ENCODE measurements around the gene PUDP.
"Not testable (repeated sequence)": the region's sequence is repeated elsewhere in the genome, so short reads cannot be mapped to it uniquely, and the experiment has no call there.

PUDP gene

DNA sequence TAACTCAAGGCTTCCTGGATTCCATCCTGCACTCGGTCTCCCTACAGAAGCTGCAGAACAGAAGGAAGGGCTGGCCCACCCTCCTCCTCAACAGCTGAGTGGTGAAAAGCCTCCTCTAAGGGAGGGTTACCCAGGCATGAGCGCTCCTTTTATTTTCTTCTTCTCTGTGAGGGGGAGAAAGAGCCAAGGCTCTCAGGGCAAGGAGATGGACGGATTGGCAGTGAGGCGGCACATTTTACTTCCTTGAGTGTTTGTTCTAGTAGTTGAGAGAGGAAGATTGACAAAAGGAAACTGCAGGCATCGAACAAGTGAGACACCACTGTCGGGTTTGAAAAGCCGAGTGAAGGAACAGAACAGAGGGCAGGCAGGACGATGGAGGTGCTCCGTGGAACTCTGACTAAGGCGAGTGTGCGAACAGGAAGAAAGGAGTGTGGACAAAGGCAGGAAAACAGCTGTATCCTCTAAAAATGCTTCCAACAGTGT lies 38.9 kb downstream of the PUDP start:
- no peak for DNase-seq

DNA sequence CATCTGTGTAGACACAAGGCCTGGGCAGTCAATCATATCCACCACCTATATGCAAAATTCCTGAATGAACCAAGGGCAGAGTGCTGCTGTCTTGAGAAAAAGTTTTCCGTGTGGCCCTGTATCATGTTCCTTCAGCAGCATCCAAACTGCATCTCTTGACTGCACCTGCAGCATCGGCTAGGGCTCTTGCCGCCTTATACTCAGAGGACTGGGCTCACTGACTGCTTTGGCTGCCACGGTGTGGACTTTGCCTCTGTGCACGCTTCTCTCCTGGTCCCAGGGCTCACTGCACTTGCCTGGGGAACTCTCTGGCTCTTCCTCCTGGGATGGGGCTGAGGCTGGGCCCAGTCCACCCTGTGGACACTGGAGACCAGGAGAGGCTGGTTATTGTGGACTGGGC lies 39.9 kb downstream of the PUDP start:
- no peak for DNase-seq

DNA sequence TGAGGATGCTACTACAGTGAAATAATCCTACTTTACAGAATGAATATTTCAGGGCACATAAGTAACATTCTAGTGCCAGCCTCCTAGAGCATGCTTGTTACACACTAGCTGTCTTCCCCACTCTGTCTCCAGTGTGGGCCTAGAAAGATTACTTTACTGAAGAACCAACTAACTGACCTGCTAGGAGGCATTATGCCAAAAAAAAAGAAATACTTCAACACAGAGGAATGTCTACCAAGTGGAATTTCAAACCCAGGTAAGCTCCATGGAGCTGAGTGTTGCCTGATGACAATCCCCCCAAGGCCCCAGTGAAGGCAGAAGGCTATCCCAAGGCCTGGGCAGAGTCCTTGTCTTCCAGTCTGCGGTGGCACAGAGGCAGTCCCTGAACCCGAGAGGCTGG lies 41.3 kb downstream of the PUDP start:
- no peak for DNase-seq

GRCh38 chrX:7102119-7102518 lies 45.8 kb downstream of the PUDP start:
- DNase-seq, result no peak

GRCh38 chrX:7100022-7100421 lies 47.9 kb downstream of the PUDP start:
- no peak for DNase-seq

DNA sequence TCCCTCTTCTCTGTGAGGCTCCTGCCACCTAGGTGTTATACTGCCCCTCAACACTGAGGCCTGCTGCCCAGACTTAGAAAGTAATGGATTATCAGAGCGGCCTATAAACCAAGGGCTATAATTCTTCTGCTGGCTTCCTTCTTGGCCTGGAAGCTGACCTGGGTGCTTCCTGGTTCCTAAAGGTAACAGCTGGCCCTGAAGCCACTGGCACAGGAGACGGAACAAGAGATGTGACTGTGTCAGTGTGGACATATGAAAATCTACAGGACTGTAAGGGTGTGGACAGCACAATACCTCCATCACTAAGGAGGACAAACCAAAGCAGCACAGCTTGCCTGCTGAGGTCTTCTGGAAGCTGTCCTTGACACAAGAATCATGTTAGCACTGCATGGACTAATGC lies 52.3 kb downstream of the PUDP start:
- not testable (repeated sequence) for DNase-seq

DNA sequence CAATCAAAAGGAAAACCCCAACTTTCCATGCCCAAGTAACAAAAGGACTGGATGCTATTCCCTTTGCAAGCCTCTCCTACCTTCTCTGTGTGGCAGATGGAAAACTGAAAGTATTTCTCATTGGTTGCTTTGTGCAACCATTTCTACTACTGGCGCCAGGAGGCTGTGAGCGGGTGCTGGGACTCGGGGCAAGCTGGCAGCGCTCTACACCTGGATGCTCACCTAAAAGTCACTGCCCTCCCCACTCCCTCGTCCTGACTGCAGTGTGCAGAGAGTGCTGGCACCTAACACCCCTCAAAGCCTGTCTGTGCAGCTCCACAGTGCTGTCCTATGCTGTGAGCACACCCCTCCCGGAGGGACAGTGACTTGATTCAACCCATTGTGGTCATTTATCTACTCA lies 54.6 kb downstream of the PUDP start:
- DNase-seq, result no peak

- DNase-seq, result no peak
Measured at GRCh38 chrX:7092543-7092942, 55.4 kb downstream of the PUDP start.

DNA sequence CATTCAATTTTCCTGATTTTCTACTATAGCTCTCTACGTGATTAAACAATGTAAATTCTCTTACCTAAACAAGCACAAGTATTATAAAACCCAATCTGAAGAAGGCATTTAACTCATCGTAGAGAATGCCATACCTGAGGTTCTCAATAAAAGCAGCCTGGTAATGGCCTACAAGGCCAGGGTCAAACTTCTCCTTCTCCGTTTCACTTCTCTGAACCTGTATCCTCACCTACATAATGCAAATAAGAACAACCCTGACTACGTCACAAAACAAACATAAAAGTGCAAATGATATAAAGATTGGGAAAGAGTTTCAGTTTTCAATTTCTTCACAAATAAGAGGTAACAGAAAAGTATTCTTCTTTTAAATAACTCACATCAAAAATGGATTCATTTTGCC lies 56.0 kb downstream of the PUDP start:
- DNase-seq, result no peak

GRCh38 chrX:7090641-7091040 lies 57.3 kb downstream of the PUDP start:
- DNase-seq, result no peak

DNA sequence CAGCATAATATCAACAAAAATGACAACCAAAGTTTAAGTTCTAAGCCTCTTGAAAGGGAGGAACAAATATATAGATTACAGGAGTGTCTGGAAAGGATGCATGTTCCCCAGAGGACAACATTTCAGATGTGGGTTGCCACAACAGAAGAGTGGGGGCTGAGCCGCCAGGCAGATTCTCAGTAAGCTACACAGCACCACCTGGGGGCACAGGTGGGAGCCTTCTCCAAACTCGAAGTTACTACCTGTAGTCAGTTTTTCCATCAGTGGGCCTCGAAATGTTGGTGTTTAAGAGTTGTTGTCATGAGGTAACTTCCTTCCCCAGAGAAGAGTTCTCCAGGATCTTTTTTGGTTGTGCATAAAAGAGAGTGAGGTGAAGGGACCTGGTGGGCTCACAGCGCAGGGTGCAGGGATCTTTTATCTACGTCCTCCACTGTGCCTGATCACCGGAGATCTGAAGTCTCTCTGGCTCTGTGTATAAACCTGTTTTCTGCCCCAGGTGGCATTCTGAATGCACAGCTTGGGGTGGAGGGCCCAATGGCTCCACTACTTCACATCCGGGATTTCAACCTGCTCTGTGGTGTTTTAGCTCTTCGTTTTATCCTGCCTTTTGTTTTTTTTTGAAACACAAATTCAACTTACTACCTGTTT lies 58.9 kb downstream of the PUDP start:
- no peak for DNase-seq

GRCh38 chrX:7086384-7086783 lies 61.6 kb downstream of the PUDP start:
- no peak for DNase-seq

GRCh38 chrX:7085879-7086278 lies 62.1 kb downstream of the PUDP start:
- no peak for DNase-seq

- DNase-seq, result no peak
Measured at GRCh38 chrX:7084841-7085240, 63.1 kb downstream of the PUDP start.

DNA sequence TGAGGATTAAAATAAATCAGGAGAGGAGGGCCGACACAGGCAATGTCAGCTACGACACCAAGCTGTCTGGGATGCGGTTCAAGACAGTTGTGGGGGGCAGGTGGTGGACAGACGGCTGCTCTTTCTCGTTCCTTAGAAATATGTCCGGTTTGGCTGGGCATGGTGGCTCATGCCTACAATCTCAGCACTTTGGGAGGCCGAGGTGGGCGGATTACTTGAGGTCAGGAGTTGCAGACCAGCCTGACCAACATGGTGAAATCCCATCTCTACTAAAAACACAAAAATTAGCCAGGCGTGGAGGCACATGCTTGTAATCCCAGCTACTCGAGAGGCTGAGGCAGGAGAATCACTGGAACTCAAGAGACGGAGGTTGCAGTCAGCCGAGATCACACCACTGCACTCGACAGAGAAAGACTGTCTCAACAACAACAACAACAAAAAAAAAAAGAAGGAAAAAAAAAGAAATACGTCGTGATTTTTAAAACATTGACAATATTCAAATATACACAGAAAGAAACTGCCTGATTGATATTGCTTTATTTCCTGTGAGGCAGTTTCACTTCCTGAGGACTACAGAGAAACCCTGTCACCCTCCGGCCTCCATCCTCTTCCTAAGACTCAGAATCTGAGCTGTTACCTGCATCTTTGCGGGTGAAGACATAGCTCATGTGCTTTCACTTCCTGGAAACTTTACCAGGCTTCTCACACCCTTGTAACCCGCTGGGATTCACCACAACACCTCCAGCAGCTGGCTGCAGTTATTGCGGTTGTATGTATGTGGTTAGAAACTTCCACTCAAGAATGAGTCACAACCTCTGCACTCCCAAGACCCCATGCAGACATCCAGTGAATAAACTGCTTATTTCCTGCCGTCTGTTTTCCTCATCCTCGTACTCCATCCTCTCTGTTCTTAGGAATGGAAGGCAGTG lies 64.2 kb downstream of the PUDP start:
- peak; percentile 73 for DNase-seq

DNA sequence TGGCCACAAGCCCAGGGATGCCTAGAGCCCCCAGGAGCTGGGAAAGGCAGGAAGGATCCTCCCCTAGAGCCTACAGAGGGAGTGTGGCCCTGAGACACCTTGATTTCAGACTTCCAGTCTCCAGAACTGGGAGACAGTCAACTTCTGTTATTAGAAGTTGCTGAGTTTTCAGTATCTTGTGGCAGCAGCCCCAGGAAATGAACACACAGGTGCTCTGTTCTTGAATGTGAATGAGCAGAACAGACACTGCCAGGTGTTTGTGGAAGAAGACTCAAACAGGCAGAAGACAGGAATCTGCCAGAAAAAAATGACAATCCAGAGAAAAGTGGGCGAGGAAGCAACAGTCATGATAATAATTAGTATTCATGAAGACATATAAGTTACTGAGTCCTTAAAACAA lies 64.9 kb downstream of the PUDP start:
- no peak for DNase-seq

DNA sequence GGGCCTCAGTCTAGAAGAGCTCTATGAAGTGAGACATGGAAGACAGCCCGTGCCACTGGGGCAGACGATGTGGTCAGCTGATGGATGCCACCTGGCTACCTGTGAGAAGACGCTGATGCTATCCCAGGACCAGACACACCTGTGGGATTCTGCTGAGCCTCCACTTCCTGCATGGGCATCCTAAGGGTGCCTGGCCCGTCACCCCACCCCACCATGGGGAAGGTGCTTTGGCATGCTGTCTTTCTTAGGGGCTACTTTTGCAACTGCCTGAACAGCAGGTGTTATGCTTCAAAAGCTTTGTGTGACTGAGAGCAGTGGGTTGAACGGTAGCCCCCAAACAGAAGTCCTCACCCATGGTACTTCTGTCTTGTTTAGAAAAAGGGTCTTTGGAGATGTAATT lies 65.4 kb downstream of the PUDP start:
- DNase-seq, result no peak

GRCh38 chrX:7077241-7078230 lies 70.4 kb downstream of the PUDP start:
- no peak for DNase-seq

DNA sequence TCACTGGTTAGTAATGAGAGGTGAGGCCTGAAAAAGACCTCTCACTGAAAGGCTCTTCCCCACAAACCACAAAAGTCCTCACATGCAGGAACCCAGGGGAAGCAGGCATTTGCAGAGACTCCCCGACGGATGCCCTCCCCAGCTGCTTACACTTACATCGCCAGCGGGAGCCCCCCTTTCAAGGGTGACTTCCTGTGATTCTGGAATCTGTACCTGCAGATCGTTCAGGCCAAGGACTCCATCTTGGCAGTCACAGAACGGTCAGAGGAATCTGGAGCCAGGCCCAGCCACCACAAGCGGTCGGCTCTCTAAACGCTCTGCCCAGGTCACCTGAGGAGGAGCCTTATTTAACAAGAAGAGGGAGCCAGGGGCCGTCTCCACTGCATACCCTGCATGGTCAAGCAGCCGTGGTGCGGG lies 71.7 kb downstream of the PUDP start:
- no peak for DNase-seq

GRCh38 chrX:7074908-7075204 lies 73.1 kb downstream of the PUDP start:
- DNase-seq, result no peak

- DNase-seq, result no peak
Measured at GRCh38 chrX:7074148-7074907, 73.6 kb downstream of the PUDP start.

DNA sequence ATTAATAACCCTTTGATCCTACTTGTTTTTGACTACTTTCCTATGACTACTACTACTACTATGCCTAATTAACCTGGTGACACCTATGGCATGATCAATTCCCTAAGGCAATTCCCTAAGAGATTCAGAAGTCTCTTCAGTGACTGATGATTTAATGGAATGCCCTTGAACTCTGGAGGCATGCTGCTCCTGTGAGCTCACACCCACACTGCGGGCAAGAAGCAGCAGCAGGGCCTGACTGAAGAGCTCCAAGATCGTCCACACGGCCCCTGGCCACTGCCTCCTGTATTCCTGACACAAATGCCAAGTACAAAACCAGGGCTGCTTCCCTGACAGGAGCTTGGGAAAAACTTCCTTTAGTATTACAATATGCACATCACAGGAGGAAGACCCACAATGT lies 74.6 kb downstream of the PUDP start:
- no peak for DNase-seq

GRCh38 chrX:7072856-7073255 lies 75.1 kb downstream of the PUDP start:
- no peak for DNase-seq
